Measurements from ENCODE around the gene CA10.

Gene CA10

DNA sequence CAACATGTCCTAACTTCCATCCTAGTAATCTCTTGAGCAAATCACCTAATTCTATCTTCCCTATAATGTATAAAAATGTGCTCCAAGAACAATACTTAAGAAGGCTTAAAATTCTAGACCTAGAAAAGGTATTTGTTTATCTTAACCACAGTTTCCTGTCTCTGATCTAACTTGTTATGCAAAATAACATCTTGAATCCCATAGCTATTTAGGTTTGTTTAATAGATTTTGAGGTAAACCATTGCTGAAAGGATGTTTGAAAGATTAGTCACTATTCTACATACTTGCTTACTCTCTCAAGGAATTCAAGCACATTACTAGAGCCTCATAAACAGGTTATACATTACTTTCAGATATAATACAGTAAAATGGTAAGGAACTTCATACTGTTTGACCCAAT, 13.0 kb downstream of the CA10 start:
- no peak overlapping the region for H2AK5ac ChIP-seq (ENCODE audit: low read length)
- DNase-seq, result peak in 1 of 2 donors; percentile 7

DNA sequence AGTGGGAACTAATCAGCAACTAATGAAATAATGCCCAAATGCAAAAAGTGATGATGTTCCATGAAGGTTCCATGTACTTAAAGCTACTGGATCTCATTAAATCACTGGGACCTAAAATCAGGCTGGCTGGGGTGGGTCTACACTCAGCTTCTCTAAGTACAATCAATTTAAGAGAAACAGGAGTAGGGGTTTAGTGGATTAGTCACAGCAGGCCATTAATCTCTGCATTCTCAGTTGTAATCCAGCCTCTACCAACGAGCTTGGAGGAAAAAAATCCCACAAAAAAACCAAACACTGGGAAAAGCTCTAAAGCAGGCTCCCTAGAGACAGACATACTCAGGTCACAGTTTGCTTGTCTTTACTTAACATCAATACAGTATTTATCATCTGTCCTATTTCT, 15.0 kb downstream of the CA10 start:
- no peak overlapping the region for H3K4ac ChIP-seq (ENCODE audit: low read depth, low read length)
- H3K79me2 ChIP-seq (ENCODE audit: control insufficient read depth, insufficient read depth, low read length, poor library complexity), result no peaks in the 10 kb centered on the region
- no peak overlapping the region for H2AK5ac ChIP-seq (ENCODE audit: low read length)
- H2BK12ac ChIP-seq (ENCODE audit: low read length), result no peak overlapping the region
- H4K8ac ChIP-seq (ENCODE audit: low read depth, low read length), result no peak overlapping the region
- H4K91ac ChIP-seq (ENCODE audit: low read depth, low read length), result no peak overlapping the region
- H3K36me3 ChIP-seq (ENCODE audit: control insufficient read depth in 1 of 2, insufficient read depth in 2 of 2, low read length in 2 of 2), result no peaks in the 10 kb centered on the region
- H3K18ac ChIP-seq (ENCODE audit: low read length), result no peak overlapping the region
- H4K12ac ChIP-seq (ENCODE audit: low read depth, low read length), result no peak overlapping the region
- H3K27me3 ChIP-seq (ENCODE audit: insufficient read depth, low read length), result no peaks in the 10 kb centered on the region
- H3K9ac ChIP-seq (ENCODE audit: low read length), result no peak overlapping the region
- no peak overlapping the region for H3K4me3 ChIP-seq (ENCODE audit: low read depth, low read length)
- H3K9me3 ChIP-seq (ENCODE audit: insufficient read depth, low read depth, low read length), result no peaks in the 10 kb centered on the region
- H3K79me1 ChIP-seq (ENCODE audit: low read length), result no peaks in the 10 kb centered on the region
- no peak overlapping the region for H3K14ac ChIP-seq (ENCODE audit: low read length)
- H3K4me1 ChIP-seq (ENCODE audit: control insufficient read depth in 1 of 2, insufficient read depth in 2 of 2, low read length in 2 of 2), result no peaks in the 10 kb centered on the region
- no peak overlapping the region for H2AFZ ChIP-seq (ENCODE audit: insufficient read depth, low read length, poor library complexity)
- no peak overlapping the region for H3K4me2 ChIP-seq (ENCODE audit: low read length)
- WGBS (ENCODE audit: extremely low coverage, insufficient coverage, insufficient read length), result no CpG with 5 or more reads among the region's 1 CpG
- H2BK5ac ChIP-seq (ENCODE audit: low read depth, low read length, poor library complexity), result no peak overlapping the region
- no peak overlapping the region for H2BK120ac ChIP-seq (ENCODE audit: insufficient read depth, low read length, poor library complexity)
- no peak for DNase-seq
- no peak overlapping the region for H3K27ac ChIP-seq (ENCODE audit: low read depth, low read length)
- H3K23ac ChIP-seq (ENCODE audit: low read length), result no peak overlapping the region

More for the DNA sequence above, 13.0 kb downstream of the CA10 start:
- Histone ChIP-seq H4K12ac (ENCODE audit: low read depth, low read length) (no peak overlapping the region), H3K27ac (ENCODE audit: low read depth, low read length) (no peak overlapping the region), H2AFZ (ENCODE audit: insufficient read depth, low read length, poor library complexity) (no peak overlapping the region), H3K4ac (ENCODE audit: low read depth, low read length) (no peak overlapping the region), H3K36me3 (ENCODE audit: control insufficient read depth in 1 of 2, insufficient read depth in 2 of 2, low read length in 2 of 2) (no peaks in the 10 kb centered on the region), H4K8ac (ENCODE audit: low read depth, low read length) (no peak overlapping the region), H3K23ac (ENCODE audit: low read length) (no peak overlapping the region), H3K9me3 (ENCODE audit: insufficient read depth, low read depth, low read length) (no peaks in the 10 kb centered on the region), H3K14ac (ENCODE audit: low read length) (no peak overlapping the region), H3K4me3 (ENCODE audit: low read depth, low read length) (no peak overlapping the region), H2BK120ac (ENCODE audit: insufficient read depth, low read length, poor library complexity) (no peak overlapping the region), H2BK12ac (ENCODE audit: low read length) (no peak overlapping the region), H3K79me2 (ENCODE audit: control insufficient read depth, insufficient read depth, low read length, poor library complexity) (no peaks in the 10 kb centered on the region), H3K4me1 (ENCODE audit: control insufficient read depth in 1 of 2, insufficient read depth in 2 of 2, low read length in 2 of 2) (no peaks in the 10 kb centered on the region), H4K91ac (ENCODE audit: low read depth, low read length) (no peak overlapping the region), H3K18ac (ENCODE audit: low read length) (no peak overlapping the region), H3K27me3 (ENCODE audit: insufficient read depth, low read length) (no peaks in the 10 kb centered on the region), H3K79me1 (ENCODE audit: low read length) (peaks cover 1% of the 10 kb centered on the region), H3K9ac (ENCODE audit: low read length) (no peak overlapping the region), H3K4me2 (ENCODE audit: low read length) (no peak overlapping the region), H2BK5ac (ENCODE audit: low read depth, low read length, poor library complexity) (no peak overlapping the region)

DNA sequence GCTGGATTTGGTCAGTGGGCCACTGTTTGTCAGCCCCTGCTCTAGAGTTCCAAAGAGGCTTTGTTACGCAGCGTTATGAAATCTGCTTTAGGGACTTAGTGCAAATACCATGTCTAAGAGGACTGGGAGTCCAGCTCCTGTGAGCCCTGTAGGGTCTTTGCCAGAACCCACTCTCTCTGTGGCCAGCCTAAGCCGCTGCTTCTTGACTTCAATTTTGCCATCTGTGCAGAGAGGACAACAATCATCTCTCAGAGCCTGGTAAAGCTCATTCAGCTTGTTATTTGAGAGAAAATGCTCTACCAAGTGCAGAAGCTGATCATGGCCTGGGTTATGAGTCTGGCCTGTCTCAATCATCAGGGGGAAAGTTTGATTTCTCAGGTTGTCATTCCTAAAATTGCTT, 17.9 kb downstream of the CA10 start:
- DNase-seq, result no peak
- Histone ChIP-seq H3K27me3 (ENCODE audit: insufficient read depth, low read length) (no peaks in the 10 kb centered on the region), H2BK120ac (ENCODE audit: insufficient read depth, low read length, poor library complexity) (no peak overlapping the region), H3K4me2 (ENCODE audit: low read length) (no peak overlapping the region), H2BK5ac (ENCODE audit: low read depth, low read length, poor library complexity) (no peak overlapping the region), H3K79me1 (ENCODE audit: low read length) (no peaks in the 10 kb centered on the region), H2AFZ (ENCODE audit: insufficient read depth, low read length, poor library complexity) (no peak overlapping the region), H3K4ac (ENCODE audit: low read depth, low read length) (no peak overlapping the region), H3K9ac (ENCODE audit: low read length) (no peak overlapping the region), H3K4me1 (ENCODE audit: control insufficient read depth in 1 of 2, insufficient read depth in 2 of 2, low read length in 2 of 2) (no peaks in the 10 kb centered on the region), H3K79me2 (ENCODE audit: control insufficient read depth, insufficient read depth, low read length, poor library complexity) (no peaks in the 10 kb centered on the region), H4K91ac (ENCODE audit: low read depth, low read length) (no peak overlapping the region), H3K9me3 (ENCODE audit: insufficient read depth, low read depth, low read length) (no peaks in the 10 kb centered on the region), H3K23ac (ENCODE audit: low read length) (no peak overlapping the region), H3K27ac (ENCODE audit: low read depth, low read length) (no peak overlapping the region), H4K12ac (ENCODE audit: low read depth, low read length) (no peak overlapping the region), H3K36me3 (ENCODE audit: control insufficient read depth in 1 of 2, insufficient read depth in 2 of 2, low read length in 2 of 2) (no peaks in the 10 kb centered on the region), H3K14ac (ENCODE audit: low read length) (no peak overlapping the region), H2AK5ac (ENCODE audit: low read length) (no peak overlapping the region), H3K18ac (ENCODE audit: low read length) (no peak overlapping the region), H3K4me3 (ENCODE audit: low read depth, low read length) (no peak overlapping the region), H4K8ac (ENCODE audit: low read depth, low read length) (no peak overlapping the region), H2BK12ac (ENCODE audit: low read length) (no peak overlapping the region)
- no CpG with 5 or more reads among the region's 3 CpGs for WGBS (ENCODE audit: extremely low coverage, insufficient coverage, insufficient read length)

DNA sequence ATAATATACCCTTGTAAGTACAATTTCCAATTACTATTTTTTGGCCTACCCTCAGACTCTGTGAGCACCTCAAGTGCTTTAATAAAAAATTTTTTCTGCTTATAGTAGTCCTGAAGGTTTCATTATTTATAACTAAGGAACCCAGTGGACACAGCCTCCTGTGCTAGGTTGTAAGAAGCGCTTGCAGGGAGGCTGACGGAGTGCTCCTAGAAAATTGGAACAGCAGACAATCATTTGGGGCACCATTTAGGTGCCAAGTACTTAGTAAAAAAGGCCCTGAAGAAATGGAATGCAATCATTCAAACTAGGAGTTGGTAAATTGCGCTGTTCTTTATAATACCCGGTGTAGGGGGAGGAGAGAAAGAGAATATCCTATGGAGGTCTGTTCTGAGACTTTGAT, 19.8 kb downstream of the CA10 start:
- no peak overlapping the region for H2AK5ac ChIP-seq (ENCODE audit: low read length)
- H3K9me3 ChIP-seq (ENCODE audit: insufficient read depth, low read depth, low read length), result no peaks in the 10 kb centered on the region
- H3K79me1 ChIP-seq (ENCODE audit: low read length), result no peaks in the 10 kb centered on the region
- no peak overlapping the region for H3K4me2 ChIP-seq (ENCODE audit: low read length)
- H4K91ac ChIP-seq (ENCODE audit: low read depth, low read length), result no peak overlapping the region
- H3K14ac ChIP-seq (ENCODE audit: low read length), result no peak overlapping the region
- H3K79me2 ChIP-seq (ENCODE audit: control insufficient read depth, insufficient read depth, low read length, poor library complexity), result no peaks in the 10 kb centered on the region
- H3K18ac ChIP-seq (ENCODE audit: low read length), result no peak overlapping the region
- H2AFZ ChIP-seq (ENCODE audit: insufficient read depth, low read length, poor library complexity), result no peak overlapping the region
- H2BK120ac ChIP-seq (ENCODE audit: insufficient read depth, low read length, poor library complexity), result no peak overlapping the region
- H3K27ac ChIP-seq (ENCODE audit: low read depth, low read length), result no peak overlapping the region
- no CpG with 5 or more reads among the region's 4 CpGs for WGBS (ENCODE audit: extremely low coverage, insufficient coverage, insufficient read length)
- no peak overlapping the region for H3K4me3 ChIP-seq (ENCODE audit: low read depth, low read length)
- no peak overlapping the region for H3K4ac ChIP-seq (ENCODE audit: low read depth, low read length)
- no peak overlapping the region for H3K9ac ChIP-seq (ENCODE audit: low read length)
- no peak for DNase-seq
- H4K12ac ChIP-seq (ENCODE audit: low read depth, low read length), result no peak overlapping the region
- no peak overlapping the region for H2BK12ac ChIP-seq (ENCODE audit: low read length)
- H3K27me3 ChIP-seq (ENCODE audit: insufficient read depth, low read length), result no peaks in the 10 kb centered on the region
- H3K4me1 ChIP-seq (ENCODE audit: control insufficient read depth in 1 of 2, insufficient read depth in 2 of 2, low read length in 2 of 2), result no peaks in the 10 kb centered on the region
- H2BK5ac ChIP-seq (ENCODE audit: low read depth, low read length, poor library complexity), result no peak overlapping the region
- H3K23ac ChIP-seq (ENCODE audit: low read length), result no peak overlapping the region
- H3K36me3 ChIP-seq (ENCODE audit: control insufficient read depth in 1 of 2, insufficient read depth in 2 of 2, low read length in 2 of 2), result no peaks in the 10 kb centered on the region
- H4K8ac ChIP-seq (ENCODE audit: low read depth, low read length), result no peak overlapping the region

DNA sequence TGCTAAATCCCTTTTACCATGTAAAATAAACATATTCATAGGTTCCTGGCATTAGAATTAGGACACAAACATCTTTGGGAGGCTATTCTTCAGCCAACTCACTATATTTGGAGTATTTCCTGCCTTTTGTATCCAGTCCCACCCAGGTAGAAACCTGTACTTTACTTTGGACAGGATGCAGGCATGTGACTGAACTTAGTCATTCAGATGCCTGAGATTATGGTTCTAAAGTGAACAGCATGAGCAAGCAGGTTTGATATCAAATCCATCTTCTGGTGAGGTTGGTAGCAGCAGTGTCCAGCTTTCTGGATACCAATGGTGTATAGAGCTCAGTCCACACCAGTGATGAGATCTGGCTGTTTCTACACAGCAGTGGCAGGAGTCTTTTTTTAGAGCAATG, 20.2 kb downstream of the CA10 start:
- H2BK5ac ChIP-seq (ENCODE audit: low read depth, low read length, poor library complexity), result no peak overlapping the region

More for the DNA sequence above, 20.2 kb downstream of the CA10 start:
- Histone ChIP-seq H3K4me2 (ENCODE audit: low read length) (no peak overlapping the region), H3K79me2 (ENCODE audit: control insufficient read depth, insufficient read depth, low read length, poor library complexity) (no peaks in the 10 kb centered on the region), H3K4ac (ENCODE audit: low read depth, low read length) (no peak overlapping the region), H3K36me3 (ENCODE audit: control insufficient read depth in 1 of 2, insufficient read depth in 2 of 2, low read length in 2 of 2) (no peaks in the 10 kb centered on the region), H3K9ac (ENCODE audit: low read length) (no peak overlapping the region), H2BK12ac (ENCODE audit: low read length) (no peak overlapping the region), H3K4me1 (ENCODE audit: control insufficient read depth in 1 of 2, insufficient read depth in 2 of 2, low read length in 2 of 2) (no peaks in the 10 kb centered on the region), H2AFZ (ENCODE audit: insufficient read depth, low read length, poor library complexity) (no peak overlapping the region), H3K18ac (ENCODE audit: low read length) (no peak overlapping the region), H4K91ac (ENCODE audit: low read depth, low read length) (no peak overlapping the region), H3K27ac (ENCODE audit: low read depth, low read length) (no peak overlapping the region), H3K4me3 (ENCODE audit: low read depth, low read length) (no peak overlapping the region), H3K79me1 (ENCODE audit: low read length) (no peaks in the 10 kb centered on the region), H3K9me3 (ENCODE audit: insufficient read depth, low read depth, low read length) (no peaks in the 10 kb centered on the region), H2BK120ac (ENCODE audit: insufficient read depth, low read length, poor library complexity) (no peak overlapping the region), H4K12ac (ENCODE audit: low read depth, low read length) (no peak overlapping the region), H4K8ac (ENCODE audit: low read depth, low read length) (no peak overlapping the region), H3K27me3 (ENCODE audit: insufficient read depth, low read length) (no peaks in the 10 kb centered on the region), H3K23ac (ENCODE audit: low read length) (no peak overlapping the region), H3K14ac (ENCODE audit: low read length) (no peak overlapping the region), H2AK5ac (ENCODE audit: low read length) (no peak overlapping the region)
- DNase-seq, result no peak

Measured in trophoblast cell (in vitro differentiated cells and primary cell).